Measurements from ENCODE around the gene OSBPL10.

The OSBPL10 gene

GRCh38 chr3:31957106-31957505 lies 24.0 kb downstream of the OSBPL10 start:
- DNase-seq (ENCODE audit: low spot score): no peak

- no peak for DNase-seq (ENCODE audit: low spot score)
Measured at GRCh38 chr3:31955581-31955980, 25.5 kb downstream of the OSBPL10 start.

- no peak for DNase-seq (ENCODE audit: low spot score)
Measured at GRCh38 chr3:31953636-31954035, 27.4 kb downstream of the OSBPL10 start.

- no peak for DNase-seq (ENCODE audit: low spot score)
Measured at GRCh38 chr3:31953091-31953490, 28.0 kb downstream of the OSBPL10 start.

GRCh38 chr3:31952205-31952604 lies 28.9 kb downstream of the OSBPL10 start:
- DNase-seq (ENCODE audit: low spot score): no peak

GRCh38 chr3:31948280-31948679 lies 32.8 kb downstream of the OSBPL10 start:
- no peak for DNase-seq (ENCODE audit: low spot score)

GRCh38 chr3:31947671-31948091 lies 33.4 kb downstream of the OSBPL10 start:
- DNase-seq (ENCODE audit: low spot score): no peak

- DNase-seq (ENCODE audit: low spot score): no peak
Measured at GRCh38 chr3:31947162-31947561, 33.9 kb downstream of the OSBPL10 start.

GRCh38 chr3:31946484-31947081 lies 34.5 kb downstream of the OSBPL10 start:
- DNase-seq (ENCODE audit: low spot score): no peak

- no peak for DNase-seq (ENCODE audit: low spot score)
Measured at GRCh38 chr3:31945738-31946052, 35.4 kb downstream of the OSBPL10 start.

GRCh38 chr3:31943041-31943440 lies 38.0 kb downstream of the OSBPL10 start:
- DNase-seq (ENCODE audit: low spot score): no peak

- no peak for DNase-seq (ENCODE audit: low spot score)
Measured at GRCh38 chr3:31942446-31942845, 38.6 kb downstream of the OSBPL10 start.

- no peak for DNase-seq (ENCODE audit: low spot score)
Measured at GRCh38 chr3:31937225-31937624, 43.8 kb downstream of the OSBPL10 start.

- DNase-seq (ENCODE audit: low spot score): no peak
Measured at GRCh38 chr3:31936420-31937060, 44.5 kb downstream of the OSBPL10 start.

GRCh38 chr3:31934866-31935265 lies 46.2 kb downstream of the OSBPL10 start:
- DNase-seq (ENCODE audit: low spot score): no peak

- DNase-seq (ENCODE audit: low spot score): no peak
Measured at GRCh38 chr3:31934018-31934417, 47.0 kb downstream of the OSBPL10 start.

- DNase-seq (ENCODE audit: low spot score): no peak
Measured at GRCh38 chr3:31932990-31933389, 48.1 kb downstream of the OSBPL10 start.

- DNase-seq (ENCODE audit: low spot score): no peak
Measured at GRCh38 chr3:31929826-31930502, 51.1 kb downstream of the OSBPL10 start.

GRCh38 chr3:31927811-31928210 lies 53.3 kb downstream of the OSBPL10 start:
- DNase-seq (ENCODE audit: low spot score): no peak

GRCh38 chr3:31926543-31926942 lies 54.5 kb downstream of the OSBPL10 start:
- DNase-seq (ENCODE audit: low spot score): no peak

- no peak for DNase-seq (ENCODE audit: low spot score)
Measured at GRCh38 chr3:31925271-31925630, 55.8 kb downstream of the OSBPL10 start.

- no peak for DNase-seq (ENCODE audit: low spot score)
Measured at GRCh38 chr3:31924610-31925270, 56.3 kb downstream of the OSBPL10 start.

- DNase-seq (ENCODE audit: low spot score): no peak
Measured at GRCh38 chr3:31922962-31923361, 58.1 kb downstream of the OSBPL10 start.

Measured in AG08395 (cell line).